Stimulated activated effector memory CD8-positive, alpha-beta T cell treated with anti-CD3 and anti-CD28 coated beads, Interleukin-12 subunit alpha, Interleukin-12 subunit beta, amount 100 ng/mL, for 72 hours (primary cell): ENCODE measurements around the gene GNG7.
"Not testable (repeated sequence)": the region's sequence is repeated elsewhere in the genome, so short reads cannot be mapped to it uniquely, and the experiment has no call there.

ENCODE experiments used
- ATAC-seq: fragments of 150-1000 bp; cut with Tn5 transposase; 2 replicates; pipeline ENCODE4 v1.10.0; 2021
- DNase-seq, 2 donors: peaks; one replicate each; pipeline ENCODE4 v3.0.0; 2021 to 2022; ENCODE audit warnings: low spot score in 2 of 2
- H3K27ac Mint-ChIP-seq: one replicate; pipeline ENCODE4 v1.8.0; 2022; ENCODE audit warnings: mild to moderate bottlenecking, mixed read lengths
- H3K36me3 Mint-ChIP-seq: one replicate; pipeline ENCODE4 v1.8.0; 2022; ENCODE audit warnings: mild to moderate bottlenecking, mixed read lengths
- H3K4me1 Mint-ChIP-seq: one replicate; pipeline ENCODE4 v1.8.0; 2022; ENCODE audit warnings: mixed read lengths
- H3K4me3 Mint-ChIP-seq: one replicate; pipeline ENCODE4 v1.8.0; 2022; ENCODE audit warnings: mild to moderate bottlenecking, mixed read lengths
- H3K9me3 Mint-ChIP-seq: one replicate; pipeline ENCODE4 v1.8.0; 2022; ENCODE audit warnings: mixed read lengths

Gene GNG7

GRCh38 chr19:2678044-2678671, 24.3 kb downstream of the GNG7 start:
- Mint-ChIP-seq H3K27ac (peak overlapping the region; percentile 50), H3K9me3 (no peaks in the 10 kb centered on the region), H3K4me1 (peaks cover 7% of the 10 kb centered on the region), H3K4me3 (no peak overlapping the region), H3K36me3 (peaks cover 7% of the 10 kb centered on the region)
- DNase-seq (no peak), ATAC-seq (peak; percentile 28)

GRCh38 chr19:2676823-2677222, 25.7 kb downstream of the GNG7 start:
- H3K4me1 Mint-ChIP-seq = peaks cover 7% of the 10 kb centered on the region
- H3K27ac Mint-ChIP-seq = no peak overlapping the region
- ATAC-seq = no peak
- H3K36me3 Mint-ChIP-seq = peaks cover 7% of the 10 kb centered on the region
- DNase-seq = no peak
- no peaks in the 10 kb centered on the region for H3K9me3 Mint-ChIP-seq
- no peak overlapping the region for H3K4me3 Mint-ChIP-seq

- Mint-ChIP-seq H3K9me3 (no peaks in the 10 kb centered on the region), H3K27ac (peak overlapping the region; percentile 38), H3K4me1 (peaks cover 7% of the 10 kb centered on the region), H3K36me3 (peaks cover 7% of the 10 kb centered on the region), H3K4me3 (no peak overlapping the region)
- DNase-seq (no peak), ATAC-seq (no peak)
Measured at GRCh38 chr19:2675892-2676291, 26.6 kb downstream of the GNG7 start.

GRCh38 chr19:2670217-2670616, 32.3 kb downstream of the GNG7 start:
- no peaks in the 10 kb centered on the region for H3K36me3 Mint-ChIP-seq
- H3K27ac Mint-ChIP-seq = no peak overlapping the region
- no peak for DNase-seq
- H3K9me3 Mint-ChIP-seq = no peaks in the 10 kb centered on the region
- no peak for ATAC-seq
- no peak overlapping the region for H3K4me3 Mint-ChIP-seq
- no peaks in the 10 kb centered on the region for H3K4me1 Mint-ChIP-seq

GRCh38 chr19:2668175-2668763, 34.2 kb downstream of the GNG7 start:
- Mint-ChIP-seq H3K4me3 (no peak overlapping the region), H3K9me3 (no peaks in the 10 kb centered on the region), H3K36me3 (no peaks in the 10 kb centered on the region), H3K4me1 (no peaks in the 10 kb centered on the region), H3K27ac (no peak overlapping the region)
- ATAC-seq (no peak), DNase-seq (no peak)

- not testable (repeated sequence) for H3K36me3 Mint-ChIP-seq, H3K4me1 Mint-ChIP-seq, H3K4me3 Mint-ChIP-seq, H3K27ac Mint-ChIP-seq, DNase-seq, ATAC-seq, H3K9me3 Mint-ChIP-seq
Measured at GRCh38 chr19:2667349-2667748, 35.1 kb downstream of the GNG7 start.

- Mint-ChIP-seq H3K9me3 (no peaks in the 10 kb centered on the region), H3K27ac (no peak overlapping the region), H3K4me1 (no peaks in the 10 kb centered on the region), H3K36me3 (no peaks in the 10 kb centered on the region), H3K4me3 (no peak overlapping the region)
- ATAC-seq (no peak), DNase-seq (no peak)
Measured at GRCh38 chr19:2666344-2666994, 36.0 kb downstream of the GNG7 start.

GRCh38 chr19:2665103-2665502, 37.4 kb downstream of the GNG7 start:
- H3K36me3 Mint-ChIP-seq = no peaks in the 10 kb centered on the region
- no peak overlapping the region for H3K4me3 Mint-ChIP-seq
- no peaks in the 10 kb centered on the region for H3K4me1 Mint-ChIP-seq
- ATAC-seq (no peak), DNase-seq (no peak)
- H3K27ac Mint-ChIP-seq = no peak overlapping the region
- H3K9me3 Mint-ChIP-seq = no peaks in the 10 kb centered on the region

GRCh38 chr19:2663920-2664571, 38.4 kb downstream of the GNG7 start:
- DNase-seq (no peak), ATAC-seq (peak; percentile 60)
- Mint-ChIP-seq H3K4me1 (no peaks in the 10 kb centered on the region), H3K27ac (peak overlapping the region; percentile 48), H3K4me3 (no peak overlapping the region), H3K9me3 (no peaks in the 10 kb centered on the region), H3K36me3 (no peaks in the 10 kb centered on the region)

GRCh38 chr19:2661615-2662014, 40.9 kb downstream of the GNG7 start:
- no peak for DNase-seq
- H3K4me1 Mint-ChIP-seq = no peaks in the 10 kb centered on the region
- H3K36me3 Mint-ChIP-seq = no peaks in the 10 kb centered on the region
- no peak overlapping the region for H3K27ac Mint-ChIP-seq
- ATAC-seq = no peak
- H3K9me3 Mint-ChIP-seq = no peaks in the 10 kb centered on the region
- no peak overlapping the region for H3K4me3 Mint-ChIP-seq

GRCh38 chr19:2659856-2660432, 42.5 kb downstream of the GNG7 start:
- Mint-ChIP-seq H3K36me3 (no peaks in the 10 kb centered on the region), H3K27ac (no peak overlapping the region), H3K4me3 (no peak overlapping the region), H3K9me3 (no peaks in the 10 kb centered on the region), H3K4me1 (no peaks in the 10 kb centered on the region)
- DNase-seq = no peak
- no peak for ATAC-seq

- Mint-ChIP-seq H3K4me3 (no peak overlapping the region), H3K4me1 (no peaks in the 10 kb centered on the region), H3K27ac (no peak overlapping the region), H3K36me3 (no peaks in the 10 kb centered on the region), H3K9me3 (no peaks in the 10 kb centered on the region)
- no peak for DNase-seq
- no peak for ATAC-seq
Measured at GRCh38 chr19:2656533-2656932, 46.0 kb downstream of the GNG7 start.

GRCh38 chr19:2653710-2654707, 48.5 kb downstream of the GNG7 start:
- ATAC-seq = no peak

GRCh38 chr19:2653218-2653617, 49.3 kb downstream of the GNG7 start:
- no peak for DNase-seq
- H3K36me3 Mint-ChIP-seq = no peaks in the 10 kb centered on the region
- no peak for ATAC-seq
- H3K27ac Mint-ChIP-seq = no peak overlapping the region
- H3K4me1 Mint-ChIP-seq = no peaks in the 10 kb centered on the region
- H3K9me3 Mint-ChIP-seq = no peaks in the 10 kb centered on the region
- no peak overlapping the region for H3K4me3 Mint-ChIP-seq

More at GRCh38 chr19:2653710-2654707, 48.5 kb downstream of the GNG7 start:
- Mint-ChIP-seq H3K4me1 (no peaks in the 10 kb centered on the region), H3K9me3 (no peaks in the 10 kb centered on the region), H3K27ac (peak overlapping the region; percentile 34), H3K36me3 (no peaks in the 10 kb centered on the region), H3K4me3 (no peak overlapping the region)
- no peak for DNase-seq
